ENCODE results near the gene SLC6A13.

The SLC6A13 gene

DNA sequence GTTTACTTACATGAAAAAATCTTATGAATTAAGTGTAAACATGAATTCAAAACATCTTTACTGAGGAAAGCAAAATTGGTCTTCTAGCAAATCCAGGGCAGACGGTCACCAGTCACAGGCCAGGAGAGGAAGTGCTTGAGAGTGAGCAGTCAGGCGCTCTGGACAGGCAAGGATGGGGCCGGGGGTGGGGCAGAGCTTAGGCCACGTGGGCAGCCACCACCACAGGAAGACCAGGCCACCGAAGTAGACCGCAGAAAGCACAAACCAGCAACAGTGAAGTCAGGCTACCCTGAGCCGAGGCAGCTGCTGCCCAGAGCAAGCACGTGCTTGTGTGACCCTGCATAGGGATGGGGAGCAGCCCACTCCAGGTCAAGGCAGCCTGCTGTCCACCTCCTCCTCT lies 82.2 kb downstream of the SLC6A13 start:
- Histone ChIP-seq H3K27ac (no peak overlapping the region), H3K27me3 (ENCODE audit: insufficient read depth, low read depth) (no peaks in the 10 kb centered on the region; the same call in 1 of the 2 replicates), H3K4me1 (ENCODE audit: low read depth, poor library complexity, severe bottlenecking) (peaks cover 9% of the 10 kb centered on the region), H2AFZ (ENCODE audit: low read depth) (no peak overlapping the region), H3K79me2 (ENCODE audit: insufficient read depth, low read depth) (no peaks in the 10 kb centered on the region), H3K4me3 (IDR thresholded peaks at IDR 0.05; ENCODE audit: insufficient read depth, low read depth, low read length) (no peak overlapping the region), H4K20me1 (ENCODE audit: insufficient read depth) (no peaks in the 10 kb centered on the region), H3K4me2 (no peak overlapping the region), H3K36me3 (ENCODE audit: insufficient read depth) (no peaks in the 10 kb centered on the region), H3K9ac (no peak overlapping the region)
- TF ChIP-seq, protein P1, sequence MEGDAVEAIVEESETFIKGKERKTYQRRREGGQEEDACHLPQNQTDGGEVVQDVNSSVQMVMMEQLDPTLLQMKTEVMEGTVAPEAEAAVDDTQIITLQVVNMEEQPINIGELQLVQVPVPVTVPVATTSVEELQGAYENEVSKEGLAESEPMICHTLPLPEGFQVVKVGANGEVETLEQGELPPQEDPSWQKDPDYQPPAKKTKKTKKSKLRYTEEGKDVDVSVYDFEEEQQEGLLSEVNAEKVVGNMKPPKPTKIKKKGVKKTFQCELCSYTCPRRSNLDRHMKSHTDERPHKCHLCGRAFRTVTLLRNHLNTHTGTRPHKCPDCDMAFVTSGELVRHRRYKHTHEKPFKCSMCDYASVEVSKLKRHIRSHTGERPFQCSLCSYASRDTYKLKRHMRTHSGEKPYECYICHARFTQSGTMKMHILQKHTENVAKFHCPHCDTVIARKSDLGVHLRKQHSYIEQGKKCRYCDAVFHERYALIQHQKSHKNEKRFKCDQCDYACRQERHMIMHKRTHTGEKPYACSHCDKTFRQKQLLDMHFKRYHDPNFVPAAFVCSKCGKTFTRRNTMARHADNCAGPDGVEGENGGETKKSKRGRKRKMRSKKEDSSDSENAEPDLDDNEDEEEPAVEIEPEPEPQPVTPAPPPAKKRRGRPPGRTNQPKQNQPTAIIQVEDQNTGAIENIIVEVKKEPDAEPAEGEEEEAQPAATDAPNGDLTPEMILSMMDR (conservative IDR thresholded peaks at IDR 0.05; ENCODE audit: low read depth, low read length) = no peak

- no peak overlapping the region for H2AFZ ChIP-seq (ENCODE audit: low read depth)
Measured at GRCh38 chr12:179885-180284, 82.8 kb downstream of the SLC6A13 start.

DNA sequence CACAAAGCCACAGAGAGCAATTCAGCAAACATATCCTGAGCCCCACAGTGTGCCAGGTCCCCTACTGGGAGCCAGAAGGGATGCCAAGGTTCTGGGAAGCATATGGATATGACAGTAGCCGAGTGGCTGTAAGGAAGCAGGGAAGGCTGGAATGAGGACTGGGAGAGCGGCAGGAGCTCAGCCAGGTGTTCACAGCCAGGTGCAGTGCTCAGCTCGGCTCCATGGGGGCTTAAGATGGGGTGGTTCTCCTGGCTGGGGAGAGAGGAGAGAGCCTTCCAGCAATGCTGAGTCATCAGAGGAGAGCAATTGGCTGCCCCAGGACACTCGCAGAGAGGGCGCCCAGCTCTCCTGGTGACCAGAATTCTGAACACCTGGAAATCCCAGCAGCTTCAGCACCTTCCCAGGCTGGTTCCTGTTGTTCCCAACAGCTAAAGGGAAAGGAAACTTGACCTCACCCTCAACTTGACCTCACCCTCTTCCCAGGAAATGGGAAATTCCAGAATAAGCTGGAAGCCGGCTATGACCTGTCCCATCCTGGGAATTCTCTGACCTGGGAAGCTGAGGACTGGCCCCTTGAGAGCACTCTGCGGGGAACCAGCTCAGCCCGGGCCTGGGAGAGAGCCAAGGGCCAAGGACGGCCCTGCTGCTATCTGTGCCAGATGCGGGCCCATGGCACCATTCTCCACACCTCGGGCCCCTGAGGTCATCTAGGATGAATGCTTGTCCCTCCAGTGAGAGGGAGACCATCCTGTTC lies 83.3 kb downstream of the SLC6A13 start:
- Histone ChIP-seq H3K9ac (no peak overlapping the region), H3K27me3 (ENCODE audit: insufficient read depth, low read depth) (no peaks in the 10 kb centered on the region; the same call in 1 of the 2 replicates), H2AFZ (ENCODE audit: low read depth) (no peak overlapping the region), H3K36me3 (ENCODE audit: insufficient read depth) (no peaks in the 10 kb centered on the region), H3K79me2 (ENCODE audit: insufficient read depth, low read depth) (no peaks in the 10 kb centered on the region), H3K4me2 (no peak overlapping the region), H4K20me1 (ENCODE audit: insufficient read depth) (no peaks in the 10 kb centered on the region), H3K4me1 (ENCODE audit: low read depth, poor library complexity, severe bottlenecking) (peaks cover 9% of the 10 kb centered on the region), H3K4me3 (IDR thresholded peaks at IDR 0.05; ENCODE audit: insufficient read depth, low read depth, low read length) (no peak overlapping the region), H3K27ac (no peak overlapping the region)
- TF ChIP-seq, protein P1 (conservative IDR thresholded peaks at IDR 0.05; ENCODE audit: low read depth, low read length) = no peak

More at GRCh38 chr12:179885-180284, 82.8 kb downstream of the SLC6A13 start:
- Histone ChIP-seq H3K4me3 (IDR thresholded peaks at IDR 0.05; ENCODE audit: insufficient read depth, low read depth, low read length) (no peak overlapping the region), H4K20me1 (ENCODE audit: insufficient read depth) (no peaks in the 10 kb centered on the region), H3K4me1 (ENCODE audit: low read depth, poor library complexity, severe bottlenecking) (peaks cover 9% of the 10 kb centered on the region), H3K4me2 (no peak overlapping the region), H3K27ac (no peak overlapping the region), H3K27me3 (ENCODE audit: insufficient read depth, low read depth) (no peaks in the 10 kb centered on the region; the same call in 1 of the 2 replicates), H3K9ac (no peak overlapping the region), H3K36me3 (ENCODE audit: insufficient read depth) (no peaks in the 10 kb centered on the region), H3K79me2 (ENCODE audit: insufficient read depth, low read depth) (no peaks in the 10 kb centered on the region)
- TF ChIP-seq, protein P1 (conservative IDR thresholded peaks at IDR 0.05; ENCODE audit: low read depth, low read length) = no peak

DNA sequence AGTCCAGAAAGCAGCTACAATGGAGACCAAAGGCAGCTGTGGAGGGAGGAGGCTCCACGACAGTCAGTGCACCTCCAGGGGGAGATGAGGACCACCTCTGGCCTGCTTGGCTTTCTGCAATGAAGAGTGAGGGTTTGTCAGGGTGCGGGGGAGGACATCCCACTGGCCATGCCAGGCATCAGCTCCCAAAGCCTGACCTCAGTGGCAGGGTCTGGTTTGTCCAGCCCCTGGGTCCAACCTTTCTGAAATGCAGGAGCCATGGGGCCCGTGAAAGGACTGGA lies 83.9 kb downstream of the SLC6A13 start:
- H3K27me3 ChIP-seq (ENCODE audit: insufficient read depth, low read depth) = no peaks in the 10 kb centered on the region; the same call in 1 of the 2 replicates
- no peak overlapping the region for H3K9ac ChIP-seq
- no peaks in the 10 kb centered on the region for H3K79me2 ChIP-seq (ENCODE audit: insufficient read depth, low read depth)
- no peaks in the 10 kb centered on the region for H3K36me3 ChIP-seq (ENCODE audit: insufficient read depth)
- peaks cover 9% of the 10 kb centered on the region for H3K4me1 ChIP-seq (ENCODE audit: low read depth, poor library complexity, severe bottlenecking)
- no peak overlapping the region for H3K4me2 ChIP-seq
- no peak overlapping the region for H3K27ac ChIP-seq
- no peak overlapping the region for H2AFZ ChIP-seq (ENCODE audit: low read depth)
- no peaks in the 10 kb centered on the region for H4K20me1 ChIP-seq (ENCODE audit: insufficient read depth)
- TF ChIP-seq, protein P1 (conservative IDR thresholded peaks at IDR 0.05; ENCODE audit: low read depth, low read length) = no peak
- H3K4me3 ChIP-seq (IDR thresholded peaks at IDR 0.05; ENCODE audit: insufficient read depth, low read depth, low read length) = no peak overlapping the region
